ENCODE data around the gene MRPL37. TPM values are rescaled to one million over a fixed set of nuclear protein-coding genes. Genes with fewer than 3 reads are reported as not detected.

Gene MRPL37
- total and polyA plus RNA-seq, 2 of the 8 experiments (the other 6 are each of a cell fraction or from before 2014, with no cell fraction given), result 45.5 to 126 TPM

GRCh38 chr1:54266908-54267307 lies 66.9 kb downstream of the MRPL37 start (continued):
- TF ChIP-seq CHD7 (IDR thresholded peaks at IDR 0.05; ENCODE audit: insufficient replicate concordance, low read length) (no peak), JUN (IDR thresholded peaks at IDR 0.05; ENCODE audit: low read depth, low read length) (no peak), USF2 (IDR thresholded peaks at IDR 0.05; ENCODE audit: low read length) (no peak), GTF2F1 (IDR thresholded peaks at IDR 0.05; ENCODE audit: borderline replicate concordance, low read depth, low read length) (no peak), KDM1A (IDR thresholded peaks at IDR 0.05; ENCODE audit: borderline replicate concordance, low read length) (no peak), TAF1 (IDR thresholded peaks at IDR 0.05; ENCODE audit: low read depth, low read length) (no peak)

Data from H1 (cell line).